Type B pancreatic cell (in vitro differentiated cells): Measurements from ENCODE around the gene CLINT1. TPM values are rescaled to one million over a fixed set of nuclear protein-coding genes. Genes with fewer than 3 reads are reported as not detected.

Experiments
- DNase-seq: peaks from one replicate; pipeline ENCODE4 v3.0.0; 2021; ENCODE audit warnings: mixed read lengths; ENCODE audit not compliant: unreplicated experiment; ENCODE audit errors: extremely low spot score
- H3K27ac Mint-ChIP-seq: 2 replicates; pipeline ENCODE4 v1.8.0; 2021; ENCODE audit warnings: mild to moderate bottlenecking, mixed read lengths
- H3K27me3 Mint-ChIP-seq: 2 replicates; pipeline ENCODE4 v1.8.0; 2021; ENCODE audit warnings: mixed read lengths
- H3K36me3 Mint-ChIP-seq: 2 replicates; pipeline ENCODE4 v1.8.0; 2021; ENCODE audit warnings: mixed read lengths
- H3K4me1 Mint-ChIP-seq: one replicate; pipeline ENCODE4 v1.8.0; 2021; ENCODE audit warnings: mixed read lengths; ENCODE audit not compliant: unreplicated experiment
- H3K4me3 Mint-ChIP-seq: 2 replicates; pipeline ENCODE4 v1.8.0; 2021; ENCODE audit warnings: mild to moderate bottlenecking, mixed read lengths
- H3K9me3 Mint-ChIP-seq: 2 replicates; pipeline ENCODE4 v1.8.0; 2021; ENCODE audit warnings: mixed read lengths
- total RNA-seq: library from RNA; stranded (reverse); gene quantifications from 2 replicates; pipeline ENCODE4 v1.2.1, GENCODE V29; 2021; ENCODE audit warnings: low replicate concordance
- TF ChIP-seq, protein P1 (sequence below): fragments of 200-600 bp; sonication (generic); conservative IDR thresholded peaks from 2 replicates; pipeline ENCODE4 v1.5.0; 2021; ENCODE audit warnings: antibody characterized with exemption, mild to moderate bottlenecking

The CLINT1 gene
- total RNA-seq, 1 donor from 2014 or later: 81.8 TPM

DNA sequence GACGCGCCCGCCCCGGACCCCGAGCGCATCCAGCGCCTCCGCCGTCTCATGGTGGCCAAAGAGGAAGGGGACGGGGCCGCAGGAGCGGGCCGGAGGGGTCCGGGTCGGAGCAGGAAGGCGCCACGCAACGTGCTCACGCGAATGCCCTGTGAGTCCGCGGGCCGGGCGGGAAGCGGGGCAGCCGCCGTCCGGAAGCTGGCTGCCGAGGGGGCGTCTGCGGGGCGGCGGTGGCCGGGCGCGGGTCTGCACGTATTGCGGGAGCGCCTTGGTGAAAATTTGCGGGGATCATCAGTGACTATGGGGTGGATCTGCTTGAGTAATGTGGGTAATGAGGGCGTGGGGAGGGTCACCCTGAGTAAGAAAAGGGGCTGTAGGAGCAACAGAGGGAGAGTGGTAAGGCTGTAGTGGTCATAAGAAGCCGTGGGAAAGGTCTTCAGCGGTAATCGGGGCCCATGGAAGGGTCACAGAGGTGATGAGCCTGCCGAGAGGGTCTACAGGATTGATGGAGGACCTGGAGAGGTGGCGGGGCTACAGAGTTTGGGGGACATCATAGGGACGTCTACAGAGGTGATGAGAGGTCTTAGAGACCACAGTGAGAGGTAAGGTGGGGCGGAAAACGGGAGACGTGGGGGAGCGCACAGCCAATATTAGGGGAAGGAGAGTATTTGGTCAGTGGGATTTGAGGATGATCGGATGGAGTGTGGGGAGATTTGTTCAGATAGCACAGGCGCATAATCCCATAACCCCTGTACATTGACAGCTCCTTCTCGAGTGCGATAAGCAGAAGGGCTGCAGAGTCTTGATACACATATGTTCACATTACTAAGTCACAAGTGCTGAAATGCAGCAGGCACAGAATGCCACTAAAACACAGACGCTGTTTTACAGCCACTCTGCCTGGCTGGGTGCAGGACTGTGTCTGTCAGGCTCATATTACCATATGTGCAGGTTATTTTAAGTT is 114.6 kb downstream of the CLINT1 start:
- H3K27me3 Mint-ChIP-seq: peaks cover 5% of the 10 kb centered on the region
- peak overlapping the region; percentile 93 for H3K4me3 Mint-ChIP-seq
- no peaks in the 10 kb centered on the region for H3K9me3 Mint-ChIP-seq
- no peaks in the 10 kb centered on the region for H3K36me3 Mint-ChIP-seq
- H3K4me1 Mint-ChIP-seq: peaks cover 18% of the 10 kb centered on the region
- peak overlapping the region; percentile 43 for H3K27ac Mint-ChIP-seq
- TF ChIP-seq, protein P1, sequence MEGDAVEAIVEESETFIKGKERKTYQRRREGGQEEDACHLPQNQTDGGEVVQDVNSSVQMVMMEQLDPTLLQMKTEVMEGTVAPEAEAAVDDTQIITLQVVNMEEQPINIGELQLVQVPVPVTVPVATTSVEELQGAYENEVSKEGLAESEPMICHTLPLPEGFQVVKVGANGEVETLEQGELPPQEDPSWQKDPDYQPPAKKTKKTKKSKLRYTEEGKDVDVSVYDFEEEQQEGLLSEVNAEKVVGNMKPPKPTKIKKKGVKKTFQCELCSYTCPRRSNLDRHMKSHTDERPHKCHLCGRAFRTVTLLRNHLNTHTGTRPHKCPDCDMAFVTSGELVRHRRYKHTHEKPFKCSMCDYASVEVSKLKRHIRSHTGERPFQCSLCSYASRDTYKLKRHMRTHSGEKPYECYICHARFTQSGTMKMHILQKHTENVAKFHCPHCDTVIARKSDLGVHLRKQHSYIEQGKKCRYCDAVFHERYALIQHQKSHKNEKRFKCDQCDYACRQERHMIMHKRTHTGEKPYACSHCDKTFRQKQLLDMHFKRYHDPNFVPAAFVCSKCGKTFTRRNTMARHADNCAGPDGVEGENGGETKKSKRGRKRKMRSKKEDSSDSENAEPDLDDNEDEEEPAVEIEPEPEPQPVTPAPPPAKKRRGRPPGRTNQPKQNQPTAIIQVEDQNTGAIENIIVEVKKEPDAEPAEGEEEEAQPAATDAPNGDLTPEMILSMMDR: no peak
- peak; percentile 74 for DNase-seq

DNA sequence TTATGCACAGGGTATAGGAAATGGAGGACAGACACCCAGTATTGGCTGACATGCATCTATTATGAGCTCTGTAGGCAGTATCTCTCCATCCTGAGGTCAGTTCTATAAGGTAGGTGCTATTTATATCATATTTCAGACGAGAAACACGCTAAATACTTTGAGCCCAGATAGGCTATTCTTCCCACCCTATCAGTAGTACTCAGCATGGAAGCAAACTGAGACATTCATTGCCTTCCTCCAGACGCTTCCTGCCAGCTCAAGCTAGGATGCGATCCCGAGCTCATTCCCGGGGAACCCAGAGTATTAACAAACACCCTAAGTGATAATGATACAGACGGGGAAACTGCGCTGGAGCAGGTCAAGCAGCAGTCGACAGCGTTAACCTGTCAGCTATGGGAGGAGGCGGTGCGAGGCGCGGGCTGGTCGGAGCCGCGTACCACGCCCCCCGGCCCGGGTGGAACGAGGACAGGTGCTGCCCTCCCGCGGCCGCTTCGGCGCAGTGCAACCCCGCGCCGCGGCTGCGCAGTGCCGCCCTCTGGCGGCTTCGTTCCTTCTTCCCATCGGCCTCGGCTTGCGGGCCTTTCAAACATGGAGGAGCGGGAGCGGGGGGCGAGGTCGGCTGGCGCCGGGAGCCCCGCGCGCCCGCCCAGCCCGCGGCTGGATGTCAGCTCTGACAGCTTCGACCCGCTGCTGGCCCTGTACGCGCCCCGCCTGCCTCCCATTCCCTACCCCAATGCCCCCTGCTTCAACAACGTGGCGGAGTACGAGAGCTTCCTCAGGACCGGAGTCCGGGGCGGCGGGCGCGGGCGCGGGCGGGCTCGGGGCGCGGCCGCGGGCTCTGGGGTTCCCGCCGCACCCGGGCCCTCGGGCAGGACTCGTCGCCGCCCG is 115.5 kb downstream of the CLINT1 start, which contains the start of gene LSM11:
TSS of gene LSM11 (plus strand) at position 550 of the 888 bp plus-strand sequence. CDS start at position 589, 39 bp downstream.
- DNase-seq: peak; percentile 96
- Mint-ChIP-seq H3K4me1 (peaks cover 18% of the 10 kb centered on the region), H3K9me3 (no peaks in the 10 kb centered on the region), H3K27me3 (peaks cover 5% of the 10 kb centered on the region), H3K27ac (peak within 1 kb of the TSS; percentile 84), H3K36me3 (no peaks in the 10 kb centered on the region), H3K4me3 (peak within 1 kb of the TSS; percentile 93)
- TF ChIP-seq, protein P1: peak; percentile 100

DNA sequence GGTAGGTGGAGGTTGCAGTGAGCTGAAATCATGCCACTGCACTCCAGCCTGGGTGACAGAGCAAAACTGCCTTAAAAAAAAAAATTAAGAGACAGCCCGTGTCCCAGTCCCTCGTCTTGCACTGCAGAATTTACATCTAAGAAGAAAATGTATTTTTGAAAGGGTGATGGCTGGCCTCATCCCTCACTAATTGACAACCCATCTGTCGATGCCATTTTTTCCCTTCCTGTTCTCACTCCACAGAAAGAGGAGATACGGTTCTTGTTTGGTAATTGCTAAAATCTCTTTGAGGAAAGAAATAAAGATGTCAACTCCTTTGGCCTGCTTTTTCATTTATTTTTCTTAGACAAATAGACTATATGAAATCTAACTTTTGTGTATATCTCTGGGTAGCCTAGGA is 117.8 kb downstream of the CLINT1 start:
- DNase-seq: no peak
- H3K27me3 Mint-ChIP-seq: peaks cover 5% of the 10 kb centered on the region
- no peak overlapping the region for H3K27ac Mint-ChIP-seq
- H3K4me3 Mint-ChIP-seq: no peak overlapping the region
- no peaks in the 10 kb centered on the region for H3K9me3 Mint-ChIP-seq
- H3K36me3 Mint-ChIP-seq: no peaks in the 10 kb centered on the region
- TF ChIP-seq, protein P1: no peak
- H3K4me1 Mint-ChIP-seq: peaks cover 10% of the 10 kb centered on the region

DNA sequence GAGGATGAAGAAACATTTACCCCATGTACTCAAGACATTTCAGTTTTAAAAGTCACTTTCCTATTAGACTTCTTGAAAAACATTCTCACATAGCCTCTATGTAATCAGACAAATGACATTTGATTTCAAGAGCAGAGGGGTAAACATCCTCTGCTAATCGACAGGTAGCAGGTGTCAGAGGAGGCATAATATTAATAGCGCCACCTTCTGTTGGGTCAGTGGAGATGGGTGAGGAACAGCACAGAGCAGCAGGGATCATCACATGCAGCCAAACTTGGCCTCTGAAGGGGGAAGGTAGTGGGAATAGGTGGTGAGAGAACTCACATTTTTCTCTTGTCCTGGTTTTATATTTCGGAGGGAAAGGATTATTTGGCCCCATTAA is 118.7 kb downstream of the CLINT1 start:
- peaks cover 5% of the 10 kb centered on the region for H3K27me3 Mint-ChIP-seq
- H3K4me1 Mint-ChIP-seq: peaks cover 7% of the 10 kb centered on the region
- no peak overlapping the region for H3K27ac Mint-ChIP-seq
- H3K4me3 Mint-ChIP-seq: peak overlapping the region; percentile 30
- H3K9me3 Mint-ChIP-seq: no peaks in the 10 kb centered on the region
- TF ChIP-seq, protein P1: peak; percentile 58
- no peaks in the 10 kb centered on the region for H3K36me3 Mint-ChIP-seq
- no peak for DNase-seq

DNA sequence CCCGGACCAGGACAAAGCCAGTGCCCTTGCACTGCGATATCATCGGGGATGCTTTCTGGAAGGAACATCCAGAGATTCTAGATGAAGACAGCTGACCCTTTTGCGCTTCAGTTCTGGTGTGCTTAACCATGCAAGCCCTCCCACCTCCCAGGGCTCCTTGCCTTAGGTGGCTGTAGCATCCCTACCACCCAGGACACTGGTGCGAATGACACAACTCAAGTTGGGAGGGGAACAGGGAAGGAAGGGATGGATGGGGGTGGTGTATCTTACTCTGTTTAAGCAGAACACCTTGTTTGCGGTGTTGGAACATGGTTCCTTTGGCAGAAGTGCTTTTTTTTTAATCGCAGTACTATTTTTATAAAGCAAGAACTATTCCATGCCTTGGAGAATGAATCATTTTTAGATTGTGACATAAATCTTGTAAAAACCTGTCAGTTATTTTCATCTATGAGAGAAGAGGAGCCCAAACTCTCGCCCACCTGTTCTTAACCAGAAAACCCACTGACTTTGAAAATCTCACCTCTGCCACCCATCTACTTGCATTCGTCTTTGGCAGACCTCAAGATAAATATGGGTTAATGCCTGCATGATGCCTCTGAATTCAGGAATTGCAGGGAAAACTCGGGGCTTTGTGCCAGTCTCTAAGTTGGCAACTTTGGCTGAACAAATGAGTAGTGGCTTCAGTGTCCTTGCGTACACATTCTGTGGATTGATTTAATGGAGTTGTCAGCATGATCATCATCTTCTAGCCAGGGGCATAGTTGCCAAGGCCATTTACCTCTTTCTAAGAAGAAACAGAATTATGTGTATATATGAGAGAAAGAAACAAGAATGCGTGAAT is 119.3 kb downstream of the CLINT1 start:
- Mint-ChIP-seq H3K36me3 (peaks cover under 1% of the 10 kb centered on the region), H3K27me3 (peaks cover 4% of the 10 kb centered on the region), H3K4me3 (no peak overlapping the region), H3K4me1 (peaks cover 5% of the 10 kb centered on the region), H3K9me3 (no peaks in the 10 kb centered on the region), H3K27ac (no peak overlapping the region)
- DNase-seq: no peak
- TF ChIP-seq, protein P1: no peak
